GM23248 (cell line): ENCODE data around the gene ARHGDIG. TPM values are rescaled to one million over a fixed set of nuclear protein-coding genes. Genes with fewer than 3 reads are reported as not detected.

Source experiments
- DNase-seq: peaks from one replicate; pipeline ENCODE4 v3.0.0-alpha.2; 2015
- H2AFZ ChIP-seq: fragments of 200-600 bp; sonication (generic); 2 replicates; pipeline ENCODE4 v1.6.1; 2016; ENCODE audit warnings: antibody characterized with exemption
- H3F3A ChIP-seq: fragments of 200-600 bp; sonication (generic); 2 replicates; pipeline ENCODE4 v1.6.1; 2016; ENCODE audit warnings: mild to moderate bottlenecking, antibody characterized with exemption, mixed run types; ENCODE audit not compliant: insufficient read depth
- H3K27ac ChIP-seq: fragments of 200-600 bp; sonication (generic); 2 replicates; pipeline ENCODE4 v1.5.1; 2016; ENCODE audit warnings: mild to moderate bottlenecking
- H3K27me3 ChIP-seq: fragments of 200-600 bp; sonication (generic); replicated peaks from 2 replicates; pipeline ENCODE4 v1.6.1; 2016; ENCODE audit warnings: mild to moderate bottlenecking; ENCODE audit not compliant: insufficient read depth
- H3K36me3 ChIP-seq: fragments of 200-600 bp; sonication (generic); 2 replicates; pipeline ENCODE4 v1.6.1; 2016; ENCODE audit warnings: low read depth, mild to moderate bottlenecking
- H3K4me1 ChIP-seq: fragments of 200-600 bp; sonication (generic); 2 replicates; pipeline ENCODE4 v1.6.1; 2016; ENCODE audit warnings: mild to moderate bottlenecking; ENCODE audit not compliant: insufficient read depth
- H3K4me2 ChIP-seq: fragments of 200-600 bp; sonication (generic); one replicate; pipeline ENCODE4 v1.6.1; 2016; ENCODE audit warnings: mild to moderate bottlenecking; ENCODE audit not compliant: unreplicated experiment
- H3K4me3 ChIP-seq: fragments of 200-600 bp; sonication (generic); 2 replicates; pipeline ENCODE4 v1.5.1; 2016; ENCODE audit warnings: mild to moderate bottlenecking
- H3K79me2 ChIP-seq: fragments of 200-600 bp; sonication (generic); 2 replicates; pipeline ENCODE4 v1.6.1; 2016; ENCODE audit warnings: mild to moderate bottlenecking; ENCODE audit not compliant: insufficient read depth
- H3K9ac ChIP-seq: fragments of 200-600 bp; sonication (generic); 2 replicates; pipeline ENCODE4 v1.6.1; 2016; ENCODE audit warnings: mild to moderate bottlenecking
- H3K9me2 ChIP-seq: fragments of 200-600 bp; sonication (generic); 2 replicates; pipeline ENCODE4 v1.6.1; 2016; ENCODE audit warnings: mixed run types, mild to moderate bottlenecking, moderate library complexity; ENCODE audit not compliant: insufficient read depth
- H3K9me3 ChIP-seq: fragments of 200-600 bp; sonication (generic); one replicate; pipeline ENCODE4 v1.6.1; 2017; ENCODE audit warnings: low read depth
- H4K20me1 ChIP-seq: fragments of 200-600 bp; sonication (generic); 2 replicates; pipeline ENCODE4 v1.6.0; 2016; ENCODE audit not compliant: insufficient read depth
- EZH2 ChIP-seq: fragments of 200-600 bp; sonication (generic); IDR thresholded peaks from 2 replicates; pipeline ENCODE4 v1.6.1; 2018; ENCODE audit warnings: antibody characterized with exemption, mild to moderate bottlenecking; ENCODE audit not compliant: insufficient read depth, poor library complexity, severe bottlenecking
- EZH2phosphoT487 ChIP-seq: fragments of 200-600 bp; sonication (generic); IDR thresholded peaks from 2 replicates; pipeline ENCODE4 v1.6.1; 2018; ENCODE audit warnings: antibody characterized with exemption, moderate library complexity, mild to moderate bottlenecking, low read depth; ENCODE audit not compliant: insufficient read depth
- WGBS, 2 experiments: methylation state at CpG; one replicate each; pipeline ENCODE4 v1.1.6; 2015 to 2017; ENCODE audit warnings: low lambda C conversion rate in 2 of 2, low coverage in 1 of 2; ENCODE audit errors: missing lambda C conversion rate in 2 of 2; 5-methylcytosine and 5-hydroxymethylcytosine counted together
- in situ Hi-C: fragments of 300-500 bp; cut with MboI; formaldehyde crosslinking; loops from 2 replicates; pipeline ENCODE4 v1.15.0; 2020
- polyA plus RNA-seq: library from polyadenylated mRNA; unstranded; fragments of >200 nt; fragmentation: Nextera tagmentation; extraction: Ambion mirVana; gene quantifications from 2 replicates; pipeline ENCODE4 v1.2.1, GENCODE V29; 2016
- total RNA-seq: library from RNA; depleted of rRNA; stranded (reverse); fragments of >200 nt; shearing (Covaris generic); gene quantifications from 2 replicates; pipeline ENCODE4 v1.2.3, GENCODE V29; 2014

The ARHGDIG gene
- total and polyA plus RNA-seq, 2 experiments from 2014 or later: 0.40 to 0.65 TPM

GRCh38 chr16:268141-269053 is 12.0 kb upstream of the ARHGDIG start:
- no peaks in the 10 kb centered on the region for H3K9me3 ChIP-seq
- H4K20me1 ChIP-seq: no peaks in the 10 kb centered on the region
- no peak for DNase-seq
- H3K4me2 ChIP-seq: no peak overlapping the region
- H3K9me2 ChIP-seq: no peaks in the 10 kb centered on the region
- H3K36me3 ChIP-seq: no peaks in the 10 kb centered on the region
- TF ChIP-seq EZH2: no peak
- no peak for TF ChIP-seq EZH2phosphoT487
- no peak overlapping the region for H2AFZ ChIP-seq
- 80 to 82% methylated on average over 40 of the region's 40 CpGs for WGBS, 2 experiments
- H3K79me2 ChIP-seq: no peaks in the 10 kb centered on the region
- H3K4me1 ChIP-seq: no peaks in the 10 kb centered on the region
- H3F3A ChIP-seq: no peaks in the 10 kb centered on the region
- H3K27ac ChIP-seq: no peak overlapping the region
- H3K9ac ChIP-seq: no peak overlapping the region
- H3K27me3 ChIP-seq: no peaks in the 10 kb centered on the region
- in situ Hi-C loops: no loop called here
- no peak overlapping the region for H3K4me3 ChIP-seq

GRCh38 chr16:269061-269796 is 11.2 kb upstream of the ARHGDIG start:
- in situ Hi-C loops: no loop called here
- WGBS, 2 experiments: 74 to 80% methylated on average over 20 to 23 of the region's 24 CpGs

GRCh38 chr16:270381-271255 is 9.8 kb upstream of the ARHGDIG start:
- no peaks in the 10 kb centered on the region for H3K27me3 ChIP-seq
- no peak for TF ChIP-seq EZH2phosphoT487
- TF ChIP-seq EZH2: no peak
- no peak overlapping the region for H3K4me2 ChIP-seq
- H2AFZ ChIP-seq: no peak overlapping the region
- H3K27ac ChIP-seq: no peak overlapping the region
- no peaks in the 10 kb centered on the region for H3K4me1 ChIP-seq
- no peaks in the 10 kb centered on the region for H3K9me3 ChIP-seq
- H3K79me2 ChIP-seq: no peaks in the 10 kb centered on the region
- no peaks in the 10 kb centered on the region for H4K20me1 ChIP-seq
- no peaks in the 10 kb centered on the region for H3K36me3 ChIP-seq
- no peak for DNase-seq
- H3K9me2 ChIP-seq: no peaks in the 10 kb centered on the region
- H3K9ac ChIP-seq: no peak overlapping the region
- 82 to 84% methylated on average over 29 to 30 of the region's 34 CpGs for whole genome bisulfite sequencing, 2 experiments
- in situ Hi-C loops: no loop called here
- H3F3A ChIP-seq: no peaks in the 10 kb centered on the region
- H3K4me3 ChIP-seq: no peak overlapping the region

More at GRCh38 chr16:269061-269796, 11.2 kb upstream of the ARHGDIG start:
- Histone ChIP-seq H3K27ac (no peak overlapping the region), H3K9me3 (no peaks in the 10 kb centered on the region), H3K4me1 (no peaks in the 10 kb centered on the region), H3K79me2 (no peaks in the 10 kb centered on the region), H3K9me2 (no peaks in the 10 kb centered on the region), H3F3A (no peaks in the 10 kb centered on the region), H3K4me3 (no peak overlapping the region), H2AFZ (no peak overlapping the region), H3K36me3 (no peaks in the 10 kb centered on the region), H3K9ac (no peak overlapping the region), H3K27me3 (no peaks in the 10 kb centered on the region), H3K4me2 (no peak overlapping the region), H4K20me1 (no peaks in the 10 kb centered on the region)
- no peak for TF ChIP-seq EZH2
- no peak for TF ChIP-seq EZH2phosphoT487
- no peak for DNase-seq
